Measurements from ENCODE around the gene FPGS.

Gene FPGS

DNA sequence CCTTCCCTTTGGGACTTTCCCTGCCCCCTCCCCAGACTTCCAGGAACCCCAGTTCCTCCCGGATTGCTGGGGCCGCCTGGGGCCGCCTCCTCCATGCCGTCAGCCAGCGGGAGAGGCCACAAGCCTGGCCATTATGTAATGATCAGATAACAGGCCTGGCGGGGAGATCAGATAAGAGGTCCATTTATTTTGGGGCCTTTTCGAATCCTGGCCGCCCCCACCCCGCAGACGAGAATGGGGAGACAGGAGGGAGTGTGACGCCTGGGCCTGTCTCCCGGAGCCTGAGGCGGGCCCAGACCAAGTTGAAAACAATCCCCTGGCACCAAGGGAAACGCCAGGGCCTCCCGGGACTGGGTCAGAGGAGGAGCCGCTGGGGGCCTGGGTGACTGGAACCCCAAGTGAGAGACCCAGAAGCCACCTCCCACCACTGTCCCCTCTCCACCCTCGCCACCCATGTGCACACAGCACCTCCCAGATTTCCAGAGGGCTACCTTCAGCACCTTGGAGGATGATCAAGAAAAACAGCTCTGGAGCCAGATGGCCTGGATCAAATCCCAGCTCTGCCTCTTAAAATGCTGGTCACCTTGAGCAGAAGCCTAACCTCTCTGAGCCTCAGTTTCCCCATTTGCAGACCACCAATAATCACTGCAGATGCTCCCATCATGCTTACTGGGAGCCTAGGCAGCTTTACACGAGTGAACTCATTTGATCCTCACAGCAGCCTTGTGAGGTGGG lies 43.9 kb downstream of the FPGS start:
- TF ChIP-seq GATA3 (IDR thresholded peaks at IDR 0.05; ENCODE audit: low read depth, low read length) (no peak), GATA2 (IDR thresholded peaks at IDR 0.05; ENCODE audit: low read depth, low read length) (peak; percentile 97)

DNA sequence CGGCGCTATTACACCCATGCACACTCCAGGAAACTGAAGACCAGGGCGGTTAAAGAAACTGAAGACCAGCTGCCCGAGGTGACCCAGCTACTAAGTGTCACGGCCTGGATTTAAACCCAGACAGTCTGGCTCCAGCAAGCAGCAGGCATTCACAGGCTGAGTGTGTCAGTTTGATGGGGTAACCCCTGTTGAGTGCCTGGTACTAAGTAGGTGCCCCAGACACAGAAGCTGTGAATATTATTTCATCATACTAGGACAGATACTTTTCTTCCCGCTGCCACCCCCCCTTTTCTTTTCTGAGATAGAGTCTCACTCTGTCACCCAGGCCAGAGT lies 44.5 kb downstream of the FPGS start:
- TF ChIP-seq GATA3 (IDR thresholded peaks at IDR 0.05; ENCODE audit: low read depth, low read length) (no peak), GATA2 (IDR thresholded peaks at IDR 0.05; ENCODE audit: low read depth, low read length) (no peak)

- no peak for TF ChIP-seq GATA3 (IDR thresholded peaks at IDR 0.05; ENCODE audit: low read depth, low read length)
- TF ChIP-seq GATA2 (IDR thresholded peaks at IDR 0.05; ENCODE audit: low read depth, low read length): no peak
These were observed 45.4 kb downstream of the FPGS start for GRCh38 chr9:127847833-127848755.

- TF ChIP-seq GATA2 (IDR thresholded peaks at IDR 0.05; ENCODE audit: low read depth, low read length): no peak
- TF ChIP-seq GATA3 (IDR thresholded peaks at IDR 0.05; ENCODE audit: low read depth, low read length): no peak
These were observed 46.2 kb downstream of the FPGS start for GRCh38 chr9:127848756-127849504.

GRCh38 chr9:127850286-127850830 lies 47.7 kb downstream of the FPGS start:
- TF ChIP-seq GATA3 (IDR thresholded peaks at IDR 0.05; ENCODE audit: low read depth, low read length) (no peak), GATA2 (IDR thresholded peaks at IDR 0.05; ENCODE audit: low read depth, low read length) (no peak)

GRCh38 chr9:127852829-127853228 lies 50.1 kb downstream of the FPGS start:
- TF ChIP-seq GATA3 (IDR thresholded peaks at IDR 0.05; ENCODE audit: low read depth, low read length) (no peak), GATA2 (IDR thresholded peaks at IDR 0.05; ENCODE audit: low read depth, low read length) (no peak)

GRCh38 chr9:127853312-127854183 lies 50.9 kb downstream of the FPGS start:
- no peak for TF ChIP-seq GATA3 (IDR thresholded peaks at IDR 0.05; ENCODE audit: low read depth, low read length)

DNA sequence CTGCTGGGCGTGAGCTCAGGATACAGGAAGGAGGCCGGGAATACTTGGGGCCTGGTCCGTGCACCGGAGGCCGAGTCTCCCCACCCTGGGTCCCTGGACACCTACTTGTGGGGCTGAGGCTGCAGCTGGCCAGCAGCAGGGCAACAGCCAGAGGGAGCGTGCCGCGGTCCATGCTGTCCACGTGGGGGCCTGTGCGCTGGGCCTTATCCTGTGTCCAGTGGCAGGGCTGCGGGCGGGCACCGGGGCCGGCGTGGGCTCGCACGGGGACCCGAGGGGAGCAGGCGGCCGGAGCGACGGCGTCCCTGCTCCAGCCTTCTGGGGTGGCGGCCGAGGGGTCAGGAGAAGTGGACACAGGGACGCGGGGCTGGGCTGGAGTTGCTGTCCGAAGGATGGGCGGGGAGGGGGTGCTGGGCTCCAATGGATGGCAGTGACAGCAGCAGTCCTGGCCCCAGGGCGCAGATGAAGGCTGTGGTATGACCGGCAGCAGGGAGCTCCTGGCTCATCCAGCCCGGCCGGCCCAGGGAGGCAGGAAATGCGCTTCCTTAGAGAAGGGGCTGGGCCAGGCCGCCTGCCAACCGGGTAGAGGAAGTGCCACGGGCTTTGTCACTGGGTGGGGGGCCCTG lies 51.6 kb downstream of the FPGS start, which contains the start of gene ENG:
ENG (minus strand) TSS at position 475 of the 623 bp plus-strand sequence; CDS start at position 172, 303 bp downstream.
- TF ChIP-seq GATA3 (IDR thresholded peaks at IDR 0.05; ENCODE audit: low read depth, low read length) (no peak), GATA2 (IDR thresholded peaks at IDR 0.05; ENCODE audit: low read depth, low read length) (no peak)

GRCh38 chr9:127854960-127855359 lies 52.3 kb downstream of the FPGS start:
- no peak for TF ChIP-seq GATA3 (IDR thresholded peaks at IDR 0.05; ENCODE audit: low read depth, low read length)
- TF ChIP-seq GATA2 (IDR thresholded peaks at IDR 0.05; ENCODE audit: low read depth, low read length): no peak

DNA sequence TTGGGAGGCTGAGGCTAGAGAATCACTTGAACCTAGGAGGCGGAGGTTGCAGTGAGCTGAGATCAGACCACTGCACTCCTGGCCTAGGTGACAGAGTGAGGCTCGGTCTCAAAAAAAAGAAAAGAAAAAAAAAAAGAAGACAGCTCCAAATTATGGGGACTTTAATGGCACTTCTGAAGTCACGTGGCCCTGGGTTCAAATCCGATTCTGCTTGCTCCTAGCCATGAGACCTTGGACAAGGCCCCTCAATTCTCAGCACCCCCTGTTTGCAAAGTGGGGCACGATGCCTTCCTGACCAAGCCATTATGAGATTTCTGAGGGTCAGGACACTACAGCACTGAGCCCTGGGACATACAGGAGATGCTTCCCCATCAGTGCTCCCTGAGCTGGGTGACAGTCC lies 52.8 kb downstream of the FPGS start:
- no peak for TF ChIP-seq GATA2 (IDR thresholded peaks at IDR 0.05; ENCODE audit: low read depth, low read length)
- no peak for TF ChIP-seq GATA3 (IDR thresholded peaks at IDR 0.05; ENCODE audit: low read depth, low read length)

GRCh38 chr9:127856094-127856728 lies 53.5 kb downstream of the FPGS start:
- no peak for TF ChIP-seq GATA3 (IDR thresholded peaks at IDR 0.05; ENCODE audit: low read depth, low read length)

GRCh38 chr9:127856729-127857116 lies 54.0 kb downstream of the FPGS start:
- TF ChIP-seq GATA2 (IDR thresholded peaks at IDR 0.05; ENCODE audit: low read depth, low read length): no peak
- TF ChIP-seq GATA3 (IDR thresholded peaks at IDR 0.05; ENCODE audit: low read depth, low read length): no peak

All from SH-SY5Y (cell line).